Ammon's horn (tissue), 1 donor: ENCODE data around the gene HCST.

Experiments used
- DNase-seq: peaks from one replicate; pipeline ENCODE4 v3.0.0-alpha.2; 2016; ENCODE audit warnings: low spot score

Gene HCST

GRCh38 chr19:35937345-35938281, 35.3 kb downstream of the HCST start:
- DNase-seq, result no peak

GRCh38 chr19:35938282-35939224, 36.2 kb downstream of the HCST start:
- no peak for DNase-seq

GRCh38 chr19:35939307-35940077, 37.2 kb downstream of the HCST start:
- no peak for DNase-seq

GRCh38 chr19:35940078-35940775, 37.9 kb downstream of the HCST start:
- DNase-seq, result no peak

GRCh38 chr19:35940839-35941238, 38.5 kb downstream of the HCST start:
- no peak for DNase-seq

- no peak for DNase-seq
Observed at GRCh38 chr19:35942235-35942634, 39.9 kb downstream of the HCST start.

GRCh38 chr19:35943321-35944301, 41.3 kb downstream of the HCST start:
- no peak for DNase-seq

- DNase-seq, result no peak
Observed at GRCh38 chr19:35944556-35944955, 42.2 kb downstream of the HCST start.

- no peak for DNase-seq
Observed at GRCh38 chr19:35945121-35945790, 42.9 kb downstream of the HCST start.

GRCh38 chr19:35946203-35946602, 43.9 kb downstream of the HCST start:
- DNase-seq, result no peak

- DNase-seq, result no peak
Observed at GRCh38 chr19:35949131-35949530, 46.8 kb downstream of the HCST start.
